Naive thymus-derived CD8-positive, alpha-beta T cell (primary cell): Measurements from ENCODE around the gene PLA2G4B. TPM values are rescaled to one million over a fixed set of nuclear protein-coding genes. Genes with fewer than 3 reads are reported as not detected.

ENCODE experiments used
- ATAC-seq, 2 donors: fragments of 150-1000 bp; cut with Tn5 transposase in 1 of 2; sonication (Bioruptor Pico), chemical (Tn5 transposase) in 1 of 2; 1 replicate in 1 of 2; 2 replicates in 1 of 2; pipeline ENCODE4 v1.10.0; 2021; ENCODE audit warnings: mild to moderate bottlenecking in 2 of 2, moderate library complexity in 2 of 2
- POLR2A ChIA-PET: fragments of 350-600 bp; sonication (Branson Sonifier 250); formaldehyde crosslinking; loops from one replicate; lab custom pipeline; 2021; ENCODE audit warnings: antibody characterized with exemption; lab: Charles Lee
- DNase-seq, 10 donors: peaks; one replicate each; pipeline versions ENCODE4 v3.0.0 to v3.0.0-alpha.2; 2020 to 2022
- H3K27ac Mint-ChIP-seq, 10 donors: one replicate each; pipeline ENCODE4 v1.8.0; 2020 to 2022; ENCODE audit warnings: mild to moderate bottlenecking in 10 of 10, mixed read lengths in 10 of 10, moderate library complexity in 4 of 10, inconsistent platforms in 1 of 10
- H3K27me3 Mint-ChIP-seq, 5 donors: one replicate each; pipeline ENCODE4 v1.8.0; 2021 to 2022; ENCODE audit warnings: mixed read lengths in 5 of 5
- H3K36me3 Mint-ChIP-seq, 3 donors: one replicate each; pipeline ENCODE4 v1.8.0; 2020 to 2022; ENCODE audit warnings: mixed read lengths in 3 of 3, mild to moderate bottlenecking in 2 of 3, inconsistent platforms in 1 of 3
- H3K4me1 Mint-ChIP-seq, 4 donors: one replicate each; pipeline ENCODE4 v1.8.0; 2021 to 2022; ENCODE audit warnings: mixed read lengths in 4 of 4
- H3K4me3 Mint-ChIP-seq, 10 donors: one replicate each; pipeline ENCODE4 v1.8.0; 2020 to 2022; ENCODE audit warnings: mild to moderate bottlenecking in 10 of 10, mixed read lengths in 10 of 10, moderate library complexity in 6 of 10, inconsistent platforms in 1 of 10
- H3K9me3 Mint-ChIP-seq, 9 donors: one replicate each; pipeline ENCODE4 v1.8.0; 2020 to 2022; ENCODE audit warnings: mixed read lengths in 9 of 9, mild to moderate bottlenecking in 3 of 9, inconsistent platforms in 1 of 9, moderate library complexity in 1 of 9
- polyA plus RNA-seq, 3 donors: library from polyadenylated mRNA; unstranded; fragments of 300-500 nt; fragmentation: Illumina TruSeq; gene quantifications; one replicate each; pipeline ENCODE4 v1.2.3, GENCODE V29; 2021
- total RNA-seq, 8 experiments: library from RNA in 2 of 8; stranded (reverse) in 2 of 8; gene quantifications; one replicate each; pipeline ENCODE4 v1.2.3 and lab custom pipeline; 2021 to 2026

Gene PLA2G4B, protein sequence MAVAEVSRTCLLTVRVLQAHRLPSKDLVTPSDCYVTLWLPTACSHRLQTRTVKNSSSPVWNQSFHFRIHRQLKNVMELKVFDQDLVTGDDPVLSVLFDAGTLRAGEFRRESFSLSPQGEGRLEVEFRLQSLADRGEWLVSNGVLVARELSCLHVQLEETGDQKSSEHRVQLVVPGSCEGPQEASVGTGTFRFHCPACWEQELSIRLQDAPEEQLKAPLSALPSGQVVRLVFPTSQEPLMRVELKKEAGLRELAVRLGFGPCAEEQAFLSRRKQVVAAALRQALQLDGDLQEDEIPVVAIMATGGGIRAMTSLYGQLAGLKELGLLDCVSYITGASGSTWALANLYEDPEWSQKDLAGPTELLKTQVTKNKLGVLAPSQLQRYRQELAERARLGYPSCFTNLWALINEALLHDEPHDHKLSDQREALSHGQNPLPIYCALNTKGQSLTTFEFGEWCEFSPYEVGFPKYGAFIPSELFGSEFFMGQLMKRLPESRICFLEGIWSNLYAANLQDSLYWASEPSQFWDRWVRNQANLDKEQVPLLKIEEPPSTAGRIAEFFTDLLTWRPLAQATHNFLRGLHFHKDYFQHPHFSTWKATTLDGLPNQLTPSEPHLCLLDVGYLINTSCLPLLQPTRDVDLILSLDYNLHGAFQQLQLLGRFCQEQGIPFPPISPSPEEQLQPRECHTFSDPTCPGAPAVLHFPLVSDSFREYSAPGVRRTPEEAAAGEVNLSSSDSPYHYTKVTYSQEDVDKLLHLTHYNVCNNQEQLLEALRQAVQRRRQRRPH
- total RNA-seq (10 to 100 TPM; 40.1 to 64.9 TPM), polyA plus RNA-seq (1 to 10 TPM in 2 of 3 donors, under 1 TPM in 1; 0.82 to 2.9 (median 1.1) TPM), total RNA-seq (lab: John Stamatoyannopoulos, UW) (0.50 to 6.1 (median 2.2) reads per million in 6 experiments)

DNA sequence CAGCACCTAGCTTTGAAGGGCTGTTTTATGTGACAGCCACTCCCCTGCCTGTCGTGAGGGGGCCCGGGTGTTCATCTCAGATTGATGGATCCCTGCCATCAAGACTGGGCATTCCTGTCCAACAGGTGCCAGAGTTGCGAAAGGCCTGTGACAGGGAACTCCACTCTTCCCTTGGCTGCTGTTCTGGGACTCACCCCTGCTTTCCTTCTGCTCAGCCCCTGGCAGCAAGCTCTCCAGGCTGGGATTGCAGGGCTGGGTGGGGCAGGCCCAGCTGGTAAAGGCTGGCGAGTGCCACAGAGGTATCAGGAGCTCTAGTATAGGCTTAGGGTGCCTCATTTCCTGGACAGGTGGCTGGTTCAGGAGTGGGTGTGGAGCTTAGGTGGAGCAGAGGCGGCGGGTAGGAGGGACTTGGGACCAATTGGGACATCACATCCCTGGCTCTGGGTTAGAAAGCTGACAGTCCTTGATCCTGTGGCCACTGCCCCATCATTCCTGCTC, at the start of gene PLA2G4B:
PLA2G4B (plus strand) TSS at position 448 of the 498 bp plus-strand sequence. CDS start 67 bp downstream, outside the sequence.
- ATAC-seq (no peak), DNase-seq (no peak)
- no peak within 1 kb of the TSS for H3K4me3 Mint-ChIP-seq
- H3K27ac Mint-ChIP-seq, result peak within 1 kb of the TSS in 3 of 10 donors; percentile 9 to 78 (median 15)
- peaks cover 0 to 24% (median 2%) of the 10 kb centered on the region in 3 donors for H3K36me3 Mint-ChIP-seq
- POLR2A ChIA-PET, result interaction anchor here (1.3 to 1.4 kb wide), 2 partner anchors 9 to 13 kb away, joined by 3 read pairs; no protein-coding TSS in a partner anchor
- H3K27me3 Mint-ChIP-seq, result no peaks in the 10 kb centered on the region
- no peaks in the 10 kb centered on the region for H3K9me3 Mint-ChIP-seq
- H3K4me1 Mint-ChIP-seq, result peaks cover 9 to 29% (median 13%) of the 10 kb centered on the region in 4 donors

DNA sequence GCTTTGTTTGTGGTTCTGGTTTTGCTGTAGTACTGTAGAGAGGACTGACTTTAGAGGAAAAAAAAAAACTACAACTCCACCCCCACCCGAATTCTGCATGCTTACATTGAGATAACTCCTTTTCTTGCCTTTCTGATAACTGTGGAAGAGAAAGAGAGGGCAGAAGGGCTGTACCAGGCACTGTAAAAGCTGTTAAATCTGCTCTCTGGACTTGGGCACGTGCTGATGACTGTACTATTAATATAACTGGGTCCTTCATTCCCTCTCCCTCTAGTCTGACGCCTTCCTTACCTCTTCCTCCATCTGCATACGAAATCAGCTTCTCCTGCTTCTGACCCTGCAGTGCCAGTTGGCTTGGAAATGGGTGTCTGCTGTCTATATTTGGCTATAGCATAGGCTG, 49.4 kb upstream of the PLA2G4B start:
- H3K27me3 Mint-ChIP-seq, result no peaks in the 10 kb centered on the region
- no peaks in the 10 kb centered on the region for H3K9me3 Mint-ChIP-seq
- no peak for DNase-seq
- POLR2A ChIA-PET, result no interaction called here
- no peak overlapping the region for H3K4me3 Mint-ChIP-seq
- H3K27ac Mint-ChIP-seq, result peak overlapping the region in 3 of 10 donors; percentile 4 to 49 (median 7)
- ATAC-seq, result no peak
- H3K4me1 Mint-ChIP-seq, result peaks cover 33 to 50% (median 45%) of the 10 kb centered on the region in 4 donors
- no peaks in the 10 kb centered on the region for H3K36me3 Mint-ChIP-seq

DNA sequence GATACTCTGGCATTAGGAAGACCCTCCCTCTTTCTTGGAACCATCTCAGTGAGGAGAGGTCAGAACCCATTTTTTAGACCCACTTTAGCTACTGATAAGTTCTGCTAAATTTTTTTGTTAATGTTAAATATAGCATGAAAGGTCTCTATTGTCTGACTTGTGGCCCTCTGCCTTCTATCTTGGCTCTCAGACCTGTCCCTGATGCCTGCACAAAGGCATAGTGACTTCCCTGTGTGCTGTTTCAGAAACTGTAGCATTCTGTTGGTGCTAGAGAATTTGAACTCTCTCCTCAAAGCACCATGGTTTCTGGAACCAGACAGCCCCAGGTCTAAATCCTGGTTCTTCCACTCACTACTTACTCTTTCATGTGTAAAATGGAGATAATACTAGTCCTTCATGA, 49.0 kb upstream of the PLA2G4B start:
- peak overlapping the region in 1 of 10 donors; percentile 25 for H3K4me3 Mint-ChIP-seq
- DNase-seq (no peak), ATAC-seq (no peak)
- H3K27me3 Mint-ChIP-seq, result no peaks in the 10 kb centered on the region
- no peaks in the 10 kb centered on the region for H3K9me3 Mint-ChIP-seq
- peaks cover 33 to 50% (median 46%) of the 10 kb centered on the region in 4 donors for H3K4me1 Mint-ChIP-seq
- POLR2A ChIA-PET, result no interaction called here
- H3K36me3 Mint-ChIP-seq, result no peaks in the 10 kb centered on the region
- peak overlapping the region in 3 of 10 donors; percentile 4 to 23 (median 7) for H3K27ac Mint-ChIP-seq

DNA sequence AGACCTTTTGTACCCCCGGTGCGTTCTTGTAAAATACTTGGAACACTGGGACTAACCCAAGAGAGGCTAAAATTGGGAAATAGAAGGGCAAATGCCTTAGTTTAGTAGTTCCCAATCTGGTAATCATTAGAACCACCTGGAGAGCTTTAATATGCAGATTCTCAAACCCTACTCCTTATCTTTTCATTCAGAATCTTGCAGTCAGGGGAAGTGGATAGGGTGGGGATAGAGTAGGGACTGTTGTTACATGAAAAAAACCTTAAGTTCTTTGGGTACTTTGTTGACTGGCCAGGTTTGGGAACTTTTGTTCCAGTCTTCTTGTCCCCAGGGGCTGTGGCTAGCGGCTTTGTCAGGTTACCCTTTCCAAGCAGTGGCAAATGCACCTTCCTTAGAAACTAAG, 48.5 kb upstream of the PLA2G4B start:
- POLR2A ChIA-PET, result interaction anchor here (1.6 kb wide), 1 partner anchor 17 kb away, joined by 3 read pairs; no protein-coding TSS in a partner anchor
- ATAC-seq (no peak), DNase-seq (no peak)
- peaks cover 34 to 53% (median 48%) of the 10 kb centered on the region in 4 donors for H3K4me1 Mint-ChIP-seq
- H3K4me3 Mint-ChIP-seq, result peak overlapping the region in 3 of 10 donors; percentile 11 to 30 (median 25)
- no peaks in the 10 kb centered on the region for H3K27me3 Mint-ChIP-seq
- H3K27ac Mint-ChIP-seq, result peak overlapping the region in 3 of 10 donors; percentile 4 to 80 (median 23)
- H3K36me3 Mint-ChIP-seq, result no peaks in the 10 kb centered on the region
- no peaks in the 10 kb centered on the region for H3K9me3 Mint-ChIP-seq

DNA sequence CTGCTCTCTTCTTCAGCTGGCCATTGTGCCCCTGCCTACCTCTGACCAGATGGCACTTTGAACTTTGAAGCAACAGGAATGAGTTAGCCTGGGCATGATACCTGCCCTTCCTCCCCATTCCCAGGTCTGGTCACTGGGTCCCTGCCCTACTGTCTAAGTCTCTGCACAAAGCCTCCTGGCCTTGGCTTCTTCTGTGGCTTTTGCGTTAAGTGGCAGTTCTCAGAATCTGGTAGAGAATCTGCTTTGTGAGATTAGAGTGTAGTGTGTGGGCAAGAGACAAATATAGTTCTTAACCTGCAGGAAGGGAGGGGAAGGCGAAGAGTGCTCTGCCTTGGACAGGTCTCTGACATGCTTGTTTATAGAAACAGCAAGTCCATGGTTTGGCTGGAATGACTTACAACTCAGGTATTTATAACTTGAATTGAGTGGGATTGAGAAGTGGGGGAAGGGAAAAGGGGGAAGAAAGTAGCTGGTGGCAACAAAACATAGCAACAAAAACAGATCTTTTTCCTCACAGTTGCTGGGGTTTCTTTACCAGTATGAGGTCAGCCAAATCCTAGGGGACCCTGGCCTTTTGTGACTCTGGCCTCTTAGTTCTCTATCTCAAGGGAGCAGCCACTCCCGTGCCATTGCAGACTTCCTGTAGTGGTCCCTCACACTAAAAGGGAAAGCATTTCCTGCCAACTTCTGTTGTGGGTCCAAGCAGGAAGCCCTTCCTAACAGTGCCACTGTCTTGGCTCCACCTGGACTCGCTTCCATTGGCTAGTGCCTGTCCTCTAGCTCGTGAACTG, 47.7 kb upstream of the PLA2G4B start:
- Mint-ChIP-seq H3K4me3 (peak overlapping the region in 8 of 10 donors; percentile 1 to 77 (median 26)), H3K36me3 (no peaks in the 10 kb centered on the region), H3K9me3 (no peaks in the 10 kb centered on the region), H3K27me3 (no peaks in the 10 kb centered on the region), H3K4me1 (peaks cover 36 to 58% (median 53%) of the 10 kb centered on the region in 4 donors), H3K27ac (peak overlapping the region in 8 of 10 donors; percentile 1 to 80 (median 41))
- ATAC-seq (peak in 1 of 2 donors; percentile 9), DNase-seq (no peak)
- POLR2A ChIA-PET, result interaction anchor here (1.6 kb wide), 1 partner anchor 17 kb away, joined by 3 read pairs; no protein-coding TSS in a partner anchor

DNA sequence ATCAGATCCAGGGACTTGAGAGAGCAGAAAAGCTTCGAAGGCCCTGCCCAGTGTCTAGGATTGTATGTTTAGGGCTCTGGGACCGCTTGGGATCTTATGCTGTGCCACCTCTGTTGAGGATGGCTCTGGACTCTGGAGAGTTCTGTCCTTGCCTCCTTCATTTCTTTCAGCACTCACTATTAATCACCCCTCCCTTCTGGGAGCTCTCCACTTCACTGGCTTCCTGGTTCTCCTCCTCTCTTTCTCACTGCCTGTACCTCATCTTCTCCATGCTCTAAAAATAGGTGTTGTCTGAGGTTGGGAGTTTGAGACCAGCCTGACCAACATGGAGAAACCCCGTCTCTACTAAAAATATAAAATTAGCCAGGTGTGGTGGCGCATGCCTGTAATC, 47.1 kb upstream of the PLA2G4B start:
- DNase-seq (no peak), ATAC-seq (no peak)
- no peaks in the 10 kb centered on the region for H3K36me3 Mint-ChIP-seq
- peaks cover 39 to 64% (median 59%) of the 10 kb centered on the region in 4 donors for H3K4me1 Mint-ChIP-seq
- POLR2A ChIA-PET, result interaction anchor here (1.6 kb wide), 1 partner anchor 18 kb away, joined by 3 read pairs; no protein-coding TSS in a partner anchor
- peak overlapping the region in 5 of 10 donors; percentile 20 to 77 (median 28) for H3K4me3 Mint-ChIP-seq
- no peaks in the 10 kb centered on the region for H3K27me3 Mint-ChIP-seq
- no peaks in the 10 kb centered on the region for H3K9me3 Mint-ChIP-seq
- H3K27ac Mint-ChIP-seq, result peak overlapping the region in 6 of 10 donors; percentile 15 to 58 (median 27)

DNA sequence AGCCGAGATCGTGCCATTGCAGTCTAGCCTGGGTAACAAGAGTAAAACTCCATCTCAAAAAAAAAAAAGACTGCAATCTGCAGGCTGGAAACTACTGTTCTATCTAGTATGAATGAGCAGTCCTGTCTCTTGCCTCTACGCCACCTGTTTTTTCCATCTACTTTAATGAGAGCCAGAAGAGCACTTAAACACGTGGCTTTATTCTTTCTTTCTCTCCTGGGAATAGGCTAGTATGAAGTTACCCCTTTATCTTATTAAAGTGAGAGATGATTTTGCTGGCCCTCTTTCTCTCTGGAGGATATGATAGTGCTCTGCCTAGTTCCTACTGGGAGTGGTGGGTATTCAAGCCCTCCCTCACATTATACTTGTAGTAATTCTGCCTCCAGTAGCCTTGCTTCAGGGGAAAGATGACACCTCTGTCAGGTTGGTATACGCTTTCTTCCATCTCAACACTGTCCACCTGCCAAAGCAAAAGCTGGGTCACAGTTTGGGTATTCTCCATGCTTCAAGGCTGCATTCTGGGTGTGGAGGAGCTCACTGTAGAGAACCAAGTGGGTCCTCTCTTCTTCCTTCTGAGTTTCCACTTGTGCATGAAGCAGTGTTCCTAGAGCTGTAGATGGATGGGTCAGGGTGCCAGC, 46.5 kb upstream of the PLA2G4B start:
- H3K9me3 Mint-ChIP-seq, result no peaks in the 10 kb centered on the region
- DNase-seq (no peak), ATAC-seq (no peak)
- POLR2A ChIA-PET, result no interaction called here
- H3K27ac Mint-ChIP-seq, result peak overlapping the region in 6 of 10 donors; percentile 6 to 61 (median 18)
- no peaks in the 10 kb centered on the region for H3K36me3 Mint-ChIP-seq
- H3K4me1 Mint-ChIP-seq, result peaks cover 42 to 68% (median 61%) of the 10 kb centered on the region in 4 donors
- H3K27me3 Mint-ChIP-seq, result no peaks in the 10 kb centered on the region
- H3K4me3 Mint-ChIP-seq, result peak overlapping the region in 2 of 10 donors; percentile 21 to 34

DNA sequence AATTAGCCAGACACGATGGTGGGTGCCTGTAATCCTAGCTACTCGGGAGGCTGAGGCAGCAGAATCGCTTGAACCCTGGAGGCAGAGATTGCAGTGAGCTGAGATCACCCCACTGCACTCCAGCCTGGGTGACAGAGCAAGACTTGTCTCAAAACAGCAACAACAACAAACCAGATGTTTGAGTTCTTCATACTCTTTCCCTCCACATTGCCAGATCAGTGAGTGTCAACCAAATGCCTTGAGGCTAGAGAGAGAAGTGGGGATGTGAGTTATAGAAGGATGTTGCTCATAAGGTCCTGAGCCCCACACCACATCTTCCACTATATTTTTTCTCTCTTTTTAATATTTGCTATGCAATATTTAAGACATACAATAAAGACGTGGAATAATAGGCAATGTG, 44.6 kb upstream of the PLA2G4B start:
- ATAC-seq (no peak), DNase-seq (no peak)
- Mint-ChIP-seq H3K27ac (no peak overlapping the region), H3K36me3 (peaks cover 0 to 3% (median 0%) of the 10 kb centered on the region in 3 donors), H3K27me3 (no peaks in the 10 kb centered on the region), H3K9me3 (no peaks in the 10 kb centered on the region), H3K4me1 (peaks cover 37 to 60% (median 54%) of the 10 kb centered on the region in 4 donors), H3K4me3 (no peak overlapping the region)
- POLR2A ChIA-PET, result interaction anchor here (0.8 kb wide), 1 partner anchor 10 kb away, joined by 3 read pairs; no protein-coding TSS in a partner anchor

DNA sequence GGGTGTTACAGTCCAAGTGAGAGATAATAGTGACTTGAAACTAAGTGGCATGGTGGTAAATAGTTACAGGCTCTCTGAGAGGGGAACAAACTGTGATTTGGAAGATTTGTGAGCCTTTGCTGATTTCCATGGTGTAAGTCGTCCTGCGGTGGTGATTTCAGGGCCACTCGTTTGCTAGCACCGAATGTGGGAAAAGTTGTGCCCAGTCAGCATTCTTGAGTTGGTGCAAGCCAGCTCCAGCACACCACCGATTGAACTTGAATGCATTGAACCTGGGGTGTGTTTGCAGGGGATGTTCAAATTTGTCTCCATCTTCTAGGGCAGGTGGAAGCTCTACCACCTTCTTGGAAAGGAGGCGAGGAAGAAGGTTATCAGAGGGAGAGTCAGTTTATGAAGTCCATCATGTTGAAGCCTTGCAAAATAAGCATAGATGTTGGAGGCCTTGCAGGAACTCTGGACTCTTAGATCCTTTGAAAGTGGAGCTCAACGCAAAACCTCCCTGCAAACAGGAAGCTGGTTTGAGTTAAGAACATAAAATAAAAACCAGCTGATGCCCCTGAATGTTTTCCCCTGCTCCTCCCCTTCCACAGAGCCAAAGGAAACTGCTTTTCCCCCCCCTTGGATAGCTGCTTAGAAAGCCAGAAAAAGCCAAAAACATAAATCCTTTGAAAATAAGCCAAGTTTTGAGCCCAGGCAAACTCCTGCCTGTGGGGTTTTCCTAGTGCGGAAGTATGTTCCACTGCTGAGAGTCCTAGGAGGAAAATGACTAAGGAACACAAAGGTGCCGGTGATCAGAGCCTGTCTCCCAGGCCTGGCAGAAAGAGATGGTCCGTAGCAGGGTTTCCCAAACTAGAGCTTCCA, 42.4 kb upstream of the PLA2G4B start:
- Mint-ChIP-seq H3K4me1 (peaks cover 21 to 39% (median 32%) of the 10 kb centered on the region in 4 donors), H3K4me3 (peak overlapping the region in 1 of 10 donors; percentile 12), H3K27ac (peak overlapping the region in 8 of 10 donors; percentile 11 to 76 (median 48)), H3K9me3 (no peaks in the 10 kb centered on the region), H3K36me3 (peaks cover 0 to 22% (median 7%) of the 10 kb centered on the region in 3 donors), H3K27me3 (no peaks in the 10 kb centered on the region)
- ATAC-seq (no peak), DNase-seq (no peak)
- POLR2A ChIA-PET, result no interaction called here

DNA sequence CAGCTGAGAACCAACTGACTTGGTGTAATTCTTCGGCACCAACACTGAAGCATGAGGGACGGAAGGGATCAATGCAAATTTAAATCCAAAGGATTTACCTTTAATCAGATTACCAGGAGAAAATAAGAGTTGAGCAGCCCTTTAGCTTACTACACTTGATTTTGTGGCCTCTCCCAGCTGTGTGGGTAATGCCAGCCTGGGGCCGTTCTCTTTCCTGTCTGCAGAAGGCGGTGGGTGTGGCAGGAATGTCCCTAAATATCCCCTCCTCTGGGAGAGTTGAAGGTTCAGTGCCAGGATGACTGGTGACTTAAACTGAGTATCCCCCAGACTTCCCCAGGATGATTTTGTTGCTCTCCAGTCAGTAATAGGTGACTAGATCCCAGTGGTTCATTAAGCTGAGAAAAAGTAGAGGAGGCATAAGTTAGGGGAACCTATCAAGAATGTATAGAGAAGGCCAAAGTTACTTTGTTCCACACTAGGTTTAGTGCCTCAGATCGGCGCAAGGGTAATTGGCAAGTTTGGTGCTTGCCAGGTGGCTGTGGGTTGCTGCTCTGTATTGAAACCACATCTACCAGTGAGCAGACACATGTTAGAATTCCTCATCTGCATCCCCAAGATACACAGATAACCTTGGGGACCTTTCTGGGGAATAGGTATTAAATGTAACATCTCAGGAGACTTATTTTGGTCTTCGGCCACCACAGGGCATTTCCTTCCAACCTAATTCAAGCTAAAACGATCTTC, 41.3 kb upstream of the PLA2G4B start:
- ATAC-seq (no peak), DNase-seq (no peak)
- POLR2A ChIA-PET, result no interaction called here
- H3K4me1 Mint-ChIP-seq, result peaks cover 14 to 27% (median 22%) of the 10 kb centered on the region in 4 donors
- peak overlapping the region in 5 of 10 donors; percentile 11 to 75 (median 37) for H3K27ac Mint-ChIP-seq
- no peaks in the 10 kb centered on the region for H3K27me3 Mint-ChIP-seq
- H3K36me3 Mint-ChIP-seq, result peaks cover 0 to 27% (median 7%) of the 10 kb centered on the region in 3 donors
- no peaks in the 10 kb centered on the region for H3K9me3 Mint-ChIP-seq
- no peak overlapping the region for H3K4me3 Mint-ChIP-seq
